ENCODE results near the gene TICRR.

DNA sequence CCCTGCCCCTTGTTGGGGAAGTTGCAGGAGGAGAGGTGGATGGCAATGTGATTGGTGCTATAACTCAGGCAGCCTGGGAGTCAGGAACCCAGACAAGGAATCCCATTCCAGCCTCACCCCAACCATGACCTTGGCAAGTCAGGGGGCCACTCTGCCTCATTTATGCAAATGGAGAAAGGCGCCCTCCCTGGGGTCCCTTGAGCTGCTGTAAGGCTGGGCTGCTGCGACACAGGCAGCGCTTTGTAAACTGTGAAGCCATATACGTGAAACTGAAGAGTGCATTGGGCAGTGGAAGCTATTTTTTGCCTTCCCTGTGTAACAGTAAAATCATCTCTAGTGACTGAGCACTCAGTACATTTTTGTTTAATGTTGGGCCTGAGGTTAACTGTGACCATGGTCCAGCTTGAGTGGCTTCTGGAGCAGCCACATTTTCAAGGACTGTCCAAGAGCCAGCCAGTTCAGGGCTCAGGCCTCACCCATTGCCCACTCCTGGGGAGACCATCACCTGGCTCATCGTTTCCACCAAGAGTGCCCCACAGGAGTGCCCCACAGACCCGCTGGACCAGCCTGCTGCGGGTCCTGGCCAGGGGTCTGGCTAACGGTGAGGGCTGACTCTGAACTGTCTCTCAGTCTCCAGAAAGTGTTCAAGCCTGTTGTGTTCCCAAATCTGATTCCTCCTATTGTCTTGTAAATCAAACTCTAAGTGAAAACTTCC, 52.1 kb downstream of the TICRR start:
- TF ChIP-seq, protein P1, sequence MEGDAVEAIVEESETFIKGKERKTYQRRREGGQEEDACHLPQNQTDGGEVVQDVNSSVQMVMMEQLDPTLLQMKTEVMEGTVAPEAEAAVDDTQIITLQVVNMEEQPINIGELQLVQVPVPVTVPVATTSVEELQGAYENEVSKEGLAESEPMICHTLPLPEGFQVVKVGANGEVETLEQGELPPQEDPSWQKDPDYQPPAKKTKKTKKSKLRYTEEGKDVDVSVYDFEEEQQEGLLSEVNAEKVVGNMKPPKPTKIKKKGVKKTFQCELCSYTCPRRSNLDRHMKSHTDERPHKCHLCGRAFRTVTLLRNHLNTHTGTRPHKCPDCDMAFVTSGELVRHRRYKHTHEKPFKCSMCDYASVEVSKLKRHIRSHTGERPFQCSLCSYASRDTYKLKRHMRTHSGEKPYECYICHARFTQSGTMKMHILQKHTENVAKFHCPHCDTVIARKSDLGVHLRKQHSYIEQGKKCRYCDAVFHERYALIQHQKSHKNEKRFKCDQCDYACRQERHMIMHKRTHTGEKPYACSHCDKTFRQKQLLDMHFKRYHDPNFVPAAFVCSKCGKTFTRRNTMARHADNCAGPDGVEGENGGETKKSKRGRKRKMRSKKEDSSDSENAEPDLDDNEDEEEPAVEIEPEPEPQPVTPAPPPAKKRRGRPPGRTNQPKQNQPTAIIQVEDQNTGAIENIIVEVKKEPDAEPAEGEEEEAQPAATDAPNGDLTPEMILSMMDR (IDR thresholded peaks at IDR 0.05) = no peak
- TF ChIP-seq POLR2A (IDR thresholded peaks at IDR 0.05) = no peak

All from ovary (tissue), 3 donors.